Stimulated activated CD4-positive, alpha-beta T cell treated with anti-CD3 and anti-CD28 coated beads, TNF-alpha, amount 100 ng/mL, for 4 hours (primary cell): ENCODE measurements around the gene SCN7A.
"Not testable (repeated sequence)": the region's sequence is repeated elsewhere in the genome, so short reads cannot be mapped to it uniquely, and the experiment has no call there.

Experiments
- DNase-seq, 3 experiments: peaks; one replicate each; pipeline ENCODE4 v3.0.0-alpha.2; 2020; ENCODE audit warnings: low read depth in 3 of 3

Gene SCN7A

GRCh38 chr2:166494140-166494624 lies at the start of gene SCN7A:
Gene SCN7A, minus strand, starts transcription at chr2:166494249. Its CDS starts 16,553 bp downstream, at chr2:166477696.
- DNase-seq: no peak

- DNase-seq: no peak
Measured at GRCh38 chr2:166539340-166540162, 45.5 kb upstream of the SCN7A start.

GRCh38 chr2:166536111-166536510 lies 42.1 kb upstream of the SCN7A start:
- no peak for DNase-seq

GRCh38 chr2:166521155-166521554 lies 27.1 kb upstream of the SCN7A start:
- DNase-seq: no peak

GRCh38 chr2:166520604-166521003 lies 26.6 kb upstream of the SCN7A start:
- no peak for DNase-seq

GRCh38 chr2:166519391-166519962 lies 25.4 kb upstream of the SCN7A start:
- DNase-seq: no peak

GRCh38 chr2:166518634-166519390 lies 24.8 kb upstream of the SCN7A start:
- no peak for DNase-seq

GRCh38 chr2:166517533-166518061 lies 23.5 kb upstream of the SCN7A start:
- no peak for DNase-seq

- no peak for DNase-seq
Measured at GRCh38 chr2:166516712-166517303, 22.8 kb upstream of the SCN7A start.

GRCh38 chr2:166513952-166514351 lies 19.9 kb upstream of the SCN7A start:
- DNase-seq: no peak

- no peak for DNase-seq
Measured at GRCh38 chr2:166499281-166499680, 5.2 kb upstream of the SCN7A start.

GRCh38 chr2:166491461-166491860 lies 2.6 kb downstream of the SCN7A start:
- DNase-seq: no peak

GRCh38 chr2:166487171-166487570 lies 6.9 kb downstream of the SCN7A start:
- DNase-seq: no peak

- DNase-seq: no peak
Measured at GRCh38 chr2:166485558-166486178, 8.4 kb downstream of the SCN7A start.

GRCh38 chr2:166472332-166472731 lies 21.7 kb downstream of the SCN7A start:
- no peak for DNase-seq

- no peak for DNase-seq
Measured at GRCh38 chr2:166468124-166469024, 25.7 kb downstream of the SCN7A start.

- no peak for DNase-seq
Measured at GRCh38 chr2:166464187-166464586, 29.9 kb downstream of the SCN7A start.

GRCh38 chr2:166463640-166464039 lies 30.4 kb downstream of the SCN7A start:
- no peak for DNase-seq

- DNase-seq: no peak
Measured at GRCh38 chr2:166458674-166459073, 35.4 kb downstream of the SCN7A start.

- not testable (repeated sequence) for DNase-seq
Measured at GRCh38 chr2:166455823-166456222, 38.2 kb downstream of the SCN7A start.
